ENCODE data around the gene ALDOA.
"Not testable (repeated sequence)": the region's sequence is repeated elsewhere in the genome, so short reads cannot be mapped to it uniquely, and the experiment has no call there.

ALDOA gene

DNA sequence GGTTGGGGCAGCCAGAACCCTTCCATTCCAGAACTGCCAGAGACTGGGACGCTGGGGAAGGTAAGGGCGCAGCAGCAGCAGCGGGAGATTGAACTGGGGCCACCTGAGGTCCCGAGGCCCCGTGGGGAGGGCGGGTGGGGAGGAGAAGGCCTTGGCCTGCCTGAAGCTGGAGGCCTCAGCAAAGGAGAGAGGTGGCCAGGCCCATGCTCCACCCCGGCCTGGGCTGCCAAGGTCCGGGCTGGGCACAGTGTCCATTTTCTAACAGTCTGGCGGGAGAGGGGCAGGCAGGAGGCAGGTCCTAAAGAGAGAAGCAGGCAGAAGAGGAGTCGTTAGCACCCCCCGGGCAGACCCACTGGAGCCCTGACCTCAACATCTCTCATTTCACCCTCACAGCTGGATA lies 48.9 kb downstream of the ALDOA start:
- DNase-seq (ENCODE audit: low read depth), result no peak
- TF ChIP-seq, protein P1, sequence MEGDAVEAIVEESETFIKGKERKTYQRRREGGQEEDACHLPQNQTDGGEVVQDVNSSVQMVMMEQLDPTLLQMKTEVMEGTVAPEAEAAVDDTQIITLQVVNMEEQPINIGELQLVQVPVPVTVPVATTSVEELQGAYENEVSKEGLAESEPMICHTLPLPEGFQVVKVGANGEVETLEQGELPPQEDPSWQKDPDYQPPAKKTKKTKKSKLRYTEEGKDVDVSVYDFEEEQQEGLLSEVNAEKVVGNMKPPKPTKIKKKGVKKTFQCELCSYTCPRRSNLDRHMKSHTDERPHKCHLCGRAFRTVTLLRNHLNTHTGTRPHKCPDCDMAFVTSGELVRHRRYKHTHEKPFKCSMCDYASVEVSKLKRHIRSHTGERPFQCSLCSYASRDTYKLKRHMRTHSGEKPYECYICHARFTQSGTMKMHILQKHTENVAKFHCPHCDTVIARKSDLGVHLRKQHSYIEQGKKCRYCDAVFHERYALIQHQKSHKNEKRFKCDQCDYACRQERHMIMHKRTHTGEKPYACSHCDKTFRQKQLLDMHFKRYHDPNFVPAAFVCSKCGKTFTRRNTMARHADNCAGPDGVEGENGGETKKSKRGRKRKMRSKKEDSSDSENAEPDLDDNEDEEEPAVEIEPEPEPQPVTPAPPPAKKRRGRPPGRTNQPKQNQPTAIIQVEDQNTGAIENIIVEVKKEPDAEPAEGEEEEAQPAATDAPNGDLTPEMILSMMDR (IDR thresholded peaks at IDR 0.05; ENCODE audit: low read depth, low read length, missing control alignments), result no peak
- in situ Hi-C loops (cut with HindIII; ENCODE audit: low sequenced_read_pairs), result loop anchor here (10.0 kb wide), 1 partner anchor 260 kb away; the partner anchor contains the start of genes MYL11 and TBC1D10B
- H3K4me3 ChIP-seq (ENCODE audit: low read depth, low read length), result no peak overlapping the region

DNA sequence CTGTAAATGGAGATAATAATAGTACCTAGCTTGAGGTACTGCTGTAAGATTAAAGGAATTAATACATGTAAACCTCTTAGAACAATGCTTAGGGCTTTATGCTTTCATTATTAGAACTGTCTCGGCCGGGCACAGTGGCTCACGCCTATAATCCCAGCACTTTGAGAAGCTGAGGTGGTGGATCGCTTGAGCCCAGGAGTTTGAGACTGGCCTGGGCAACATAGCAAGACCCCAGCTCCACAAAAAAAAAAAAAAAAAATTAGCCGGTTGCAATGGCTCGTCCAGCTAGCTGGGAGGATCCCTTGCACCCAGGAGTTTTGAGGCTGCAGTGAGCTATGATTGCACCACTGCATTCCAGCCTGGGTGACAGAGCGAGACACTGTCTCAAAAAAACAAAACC lies 49.3 kb downstream of the ALDOA start:
- not testable (repeated sequence) for H3K4me3 ChIP-seq (ENCODE audit: low read depth, low read length); DNase-seq (ENCODE audit: low read depth)
- in situ Hi-C loops (cut with HindIII; ENCODE audit: low sequenced_read_pairs), result loop anchor here (5.0 to 10.0 kb wide), 3 partner anchors 38 to 260 kb away; partner anchors contain the start of genes MYL11, PPP4C and TBC1D10B

DNA sequence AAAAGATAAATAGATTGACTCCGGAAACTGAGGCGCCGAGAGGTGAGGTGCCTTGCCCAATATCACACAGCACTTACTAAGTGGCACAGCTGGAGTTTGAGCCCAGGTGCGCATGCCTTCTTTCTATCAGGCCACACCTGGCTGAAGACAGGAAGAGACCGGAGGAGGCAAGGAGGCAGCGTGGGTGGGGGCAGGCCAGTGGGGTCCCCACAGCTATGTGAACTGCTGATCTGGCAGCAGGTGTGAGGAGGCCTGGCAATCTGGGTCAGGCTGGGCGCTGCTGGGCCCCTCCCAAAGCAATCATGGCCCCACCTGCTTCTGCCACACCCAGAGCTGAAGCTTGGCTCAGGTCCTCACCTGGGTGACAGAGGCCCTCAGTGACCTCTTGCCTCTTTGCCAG lies 49.7 kb downstream of the ALDOA start:
- H3K4me3 ChIP-seq (ENCODE audit: low read depth, low read length), result no peak overlapping the region
- in situ Hi-C loops (cut with HindIII; ENCODE audit: low sequenced_read_pairs), result loop anchor here (5.0 to 10.0 kb wide), 3 partner anchors 38 to 260 kb away; partner anchors contain the start of genes MYL11, PPP4C and TBC1D10B
- TF ChIP-seq, protein P1 (IDR thresholded peaks at IDR 0.05; ENCODE audit: low read depth, low read length, missing control alignments), result no peak
- no peak for DNase-seq (ENCODE audit: low read depth)

DNA sequence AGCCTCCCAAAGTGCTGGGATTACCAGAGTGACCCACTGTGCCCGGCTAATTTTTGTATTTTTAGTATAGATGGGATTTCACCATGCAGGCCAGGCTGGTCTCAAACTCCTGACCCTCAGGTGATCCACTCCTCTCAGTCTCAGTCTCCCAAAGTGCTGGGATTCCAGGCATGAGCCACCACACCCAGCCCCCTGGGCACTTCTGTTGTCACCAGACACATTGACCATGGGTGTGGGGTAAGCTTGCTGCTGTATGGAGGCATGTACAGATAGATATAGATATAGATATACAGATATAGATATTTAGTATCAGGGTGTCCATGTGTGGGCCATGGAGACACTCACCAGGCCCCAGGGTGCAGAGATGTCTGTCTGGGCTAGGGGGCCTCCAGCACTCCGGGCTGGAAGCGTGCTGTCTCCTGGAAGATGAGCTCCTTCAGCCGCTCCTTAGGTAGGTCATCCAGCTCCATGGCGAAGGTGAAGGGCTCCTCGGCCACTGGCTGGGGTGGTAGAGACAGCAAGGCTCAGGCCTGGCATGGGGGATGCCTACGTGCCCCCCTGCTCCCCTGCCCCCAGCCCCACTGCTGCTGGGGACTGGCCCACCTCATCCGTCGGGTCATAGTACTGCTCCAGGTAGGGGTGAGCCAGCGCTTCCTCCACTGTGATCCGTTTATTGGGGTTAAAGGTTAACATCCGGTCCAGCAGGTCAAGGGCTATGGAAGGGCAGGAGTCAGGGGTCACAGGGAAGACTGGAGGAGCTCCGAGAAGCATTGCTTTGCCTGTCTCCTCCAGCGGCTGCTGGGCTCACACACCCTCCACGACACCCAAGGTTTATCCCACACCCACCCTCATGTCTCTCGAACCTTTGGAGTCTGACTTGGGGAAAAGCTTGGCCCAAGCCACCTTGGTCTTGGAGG lies 51.0 kb downstream of the ALDOA start:
- no peak for DNase-seq (ENCODE audit: low read depth)
- TF ChIP-seq, protein P1 (IDR thresholded peaks at IDR 0.05; ENCODE audit: low read depth, low read length, missing control alignments), result no peak
- in situ Hi-C loops (cut with HindIII; ENCODE audit: low sequenced_read_pairs), result loop anchor here (5.0 to 10.0 kb wide), 3 partner anchors 39 to 258 kb away; partner anchors contain the start of genes MYL11, PPP4C and TBC1D10B
- H3K4me3 ChIP-seq (ENCODE audit: low read depth, low read length), result no peak overlapping the region

DNA sequence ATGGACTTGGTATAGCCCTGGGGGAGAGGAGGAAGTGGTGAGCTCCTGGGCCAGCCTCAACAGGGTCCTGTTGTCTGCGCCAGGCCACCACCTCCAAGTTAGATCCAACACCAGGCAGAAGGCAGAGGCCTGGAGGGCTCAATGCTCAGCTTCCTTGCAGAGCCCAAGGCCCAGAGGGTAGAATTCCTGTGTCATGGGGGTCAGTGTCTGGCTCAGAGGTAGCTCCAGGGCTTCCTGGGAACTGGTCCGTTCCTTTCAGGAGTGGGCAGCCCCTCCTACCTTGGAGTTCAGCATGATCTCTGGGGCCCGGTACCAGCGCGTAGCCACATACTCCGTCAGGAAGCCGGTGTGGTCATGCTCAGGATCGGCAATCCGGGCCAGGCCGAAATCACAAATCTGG lies 52.2 kb downstream of the ALDOA start:
- TF ChIP-seq, protein P1 (IDR thresholded peaks at IDR 0.05; ENCODE audit: low read depth, low read length, missing control alignments), result no peak
- in situ Hi-C loops (cut with HindIII; ENCODE audit: low sequenced_read_pairs), result loop anchor here (5.0 to 10.0 kb wide), 3 partner anchors 40 to 257 kb away; partner anchors contain the start of genes MYL11, PPP4C and TBC1D10B
- DNase-seq (ENCODE audit: low read depth), result no peak
- no peak overlapping the region for H3K4me3 ChIP-seq (ENCODE audit: low read depth, low read length)

DNA sequence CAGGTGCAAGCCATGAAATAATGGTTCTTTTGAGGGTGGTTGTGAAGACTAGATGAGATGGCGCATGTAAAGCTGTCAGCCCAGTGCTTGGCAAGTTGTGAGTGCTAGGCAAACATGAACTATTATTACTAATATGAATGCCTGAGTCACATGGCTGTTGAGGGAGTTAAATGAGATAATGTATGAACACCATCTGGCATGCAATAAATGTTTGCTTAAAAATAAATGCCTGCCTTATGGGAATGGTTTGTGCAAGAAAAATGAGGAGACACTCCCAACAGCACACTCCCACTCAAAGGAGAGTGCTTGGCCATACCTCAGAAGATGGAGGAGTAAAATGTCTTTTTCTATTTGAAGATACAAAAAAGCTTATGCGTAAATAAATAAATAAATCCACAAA lies 53.9 kb downstream of the ALDOA start:
- DNase-seq (ENCODE audit: low read depth), result no peak
- in situ Hi-C loops (cut with HindIII; ENCODE audit: low sequenced_read_pairs), result loop anchor here (5.0 to 10.0 kb wide), 3 partner anchors 42 to 255 kb away; partner anchors contain the start of genes MYL11, PPP4C and TBC1D10B
- TF ChIP-seq, protein P1 (IDR thresholded peaks at IDR 0.05; ENCODE audit: low read depth, low read length, missing control alignments), result no peak
- H3K4me3 ChIP-seq (ENCODE audit: low read depth, low read length), result no peak overlapping the region

Measured in astrocyte of the cerebellum (primary cell).